ENCODE results near the gene ZNF334.

DNA sequence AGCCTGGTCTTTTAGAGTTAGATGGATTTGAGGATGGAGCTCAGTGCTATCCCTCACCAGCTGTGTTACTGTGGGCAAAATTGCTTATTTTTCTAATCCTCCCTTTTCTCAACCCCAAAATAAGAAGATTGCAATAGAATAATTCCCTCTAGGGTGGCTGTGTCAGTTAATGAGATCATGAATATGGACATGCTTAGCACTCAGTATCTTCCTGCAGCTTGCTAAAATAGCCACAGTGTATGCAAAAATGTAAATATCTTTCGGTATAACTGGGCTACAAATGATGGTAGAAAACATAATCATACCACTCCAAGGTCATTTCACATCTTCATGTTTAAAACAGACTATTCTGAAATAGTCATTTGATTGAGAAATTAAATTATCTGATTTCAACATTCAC, 35.7 kb downstream of the ZNF334 start:
- no peak for TF ChIP-seq EP300 (IDR thresholded peaks at IDR 0.05)
- TF ChIP-seq, protein P1, sequence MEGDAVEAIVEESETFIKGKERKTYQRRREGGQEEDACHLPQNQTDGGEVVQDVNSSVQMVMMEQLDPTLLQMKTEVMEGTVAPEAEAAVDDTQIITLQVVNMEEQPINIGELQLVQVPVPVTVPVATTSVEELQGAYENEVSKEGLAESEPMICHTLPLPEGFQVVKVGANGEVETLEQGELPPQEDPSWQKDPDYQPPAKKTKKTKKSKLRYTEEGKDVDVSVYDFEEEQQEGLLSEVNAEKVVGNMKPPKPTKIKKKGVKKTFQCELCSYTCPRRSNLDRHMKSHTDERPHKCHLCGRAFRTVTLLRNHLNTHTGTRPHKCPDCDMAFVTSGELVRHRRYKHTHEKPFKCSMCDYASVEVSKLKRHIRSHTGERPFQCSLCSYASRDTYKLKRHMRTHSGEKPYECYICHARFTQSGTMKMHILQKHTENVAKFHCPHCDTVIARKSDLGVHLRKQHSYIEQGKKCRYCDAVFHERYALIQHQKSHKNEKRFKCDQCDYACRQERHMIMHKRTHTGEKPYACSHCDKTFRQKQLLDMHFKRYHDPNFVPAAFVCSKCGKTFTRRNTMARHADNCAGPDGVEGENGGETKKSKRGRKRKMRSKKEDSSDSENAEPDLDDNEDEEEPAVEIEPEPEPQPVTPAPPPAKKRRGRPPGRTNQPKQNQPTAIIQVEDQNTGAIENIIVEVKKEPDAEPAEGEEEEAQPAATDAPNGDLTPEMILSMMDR (IDR thresholded peaks at IDR 0.05), result no peak

All from stomach (tissue), 4 donors.